HG02642 (cell line): ENCODE results near the gene ENOX1.

Experiments
- ATAC-seq: cut with Tn5 transposase; IDR thresholded peaks from one replicate; pipeline ENCODE4 v1.9.1; 2021; ENCODE audit warnings: mild to moderate bottlenecking; ENCODE audit not compliant: unreplicated experiment, poor library complexity

The ENOX1 gene

GRCh38 chr13:43786472-43786765 is 353 bp downstream of the ENOX1 start:
- no peak for ATAC-seq

GRCh38 chr13:43785650-43786471 is 911 bp downstream of the ENOX1 start:
- no peak for ATAC-seq

GRCh38 chr13:43785261-43785649 is 1.5 kb downstream of the ENOX1 start:
- no peak for ATAC-seq

- ATAC-seq = no peak
These were observed 2.3 kb downstream of the ENOX1 start for GRCh38 chr13:43784496-43784895.

- no peak for ATAC-seq
These were observed 3.0 kb downstream of the ENOX1 start for GRCh38 chr13:43783820-43784219.

- no peak for ATAC-seq
These were observed 4.1 kb downstream of the ENOX1 start for GRCh38 chr13:43782686-43783085.

GRCh38 chr13:43780666-43781065 is 6.1 kb downstream of the ENOX1 start:
- no peak for ATAC-seq

- ATAC-seq = no peak
These were observed 10.2 kb downstream of the ENOX1 start for GRCh38 chr13:43776501-43777079.

- no peak for ATAC-seq
These were observed 10.8 kb downstream of the ENOX1 start for GRCh38 chr13:43776006-43776405.

GRCh38 chr13:43773602-43774001 is 13.2 kb downstream of the ENOX1 start:
- ATAC-seq = no peak

- ATAC-seq = no peak
These were observed 15.9 kb downstream of the ENOX1 start for GRCh38 chr13:43770871-43771270.

- ATAC-seq = no peak
These were observed 17.2 kb downstream of the ENOX1 start for GRCh38 chr13:43769529-43769928.

- no peak for ATAC-seq
These were observed 19.3 kb downstream of the ENOX1 start for GRCh38 chr13:43767341-43767931.

GRCh38 chr13:43766725-43767124 is 20.0 kb downstream of the ENOX1 start:
- no peak for ATAC-seq

- no peak for ATAC-seq
These were observed 22.4 kb downstream of the ENOX1 start for GRCh38 chr13:43764349-43764748.

GRCh38 chr13:43763143-43763759 is 23.5 kb downstream of the ENOX1 start:
- no peak for ATAC-seq

- no peak for ATAC-seq
These were observed 25.0 kb downstream of the ENOX1 start for GRCh38 chr13:43761616-43762315.

GRCh38 chr13:43760257-43760656 is 26.5 kb downstream of the ENOX1 start:
- ATAC-seq = no peak

GRCh38 chr13:43758834-43759233 is 27.9 kb downstream of the ENOX1 start:
- ATAC-seq = no peak

GRCh38 chr13:43757266-43757665 is 29.5 kb downstream of the ENOX1 start:
- no peak for ATAC-seq

GRCh38 chr13:43755844-43756243 is 30.9 kb downstream of the ENOX1 start:
- ATAC-seq = no peak
